SHP77 treated with DMSO at 0.1 percent for 48 hours (cell line): ENCODE data around the gene NT5C3A.
"Not testable (repeated sequence)": the region's sequence is repeated elsewhere in the genome, so short reads cannot be mapped to it uniquely, and the experiment has no call there.

Source experiments
- DNase-seq: peaks from one replicate; lab custom pipeline; 2025; lab: John Stamatoyannopoulos, UW

Gene NT5C3A

GRCh38 chr7:33062023-33062781, at the start of gene NT5C3A:
Gene NT5C3A, minus strand, starts transcription at chr7:33062776. Its CDS starts 71 bp downstream, at chr7:33062705.
- no peak for DNase-seq

- no peak for DNase-seq
Observed at GRCh38 chr7:33111614-33112013, 49.0 kb upstream of the NT5C3A start.

GRCh38 chr7:33109758-33110238, 47.2 kb upstream of the NT5C3A start:
- DNase-seq, result no peak

GRCh38 chr7:33109005-33109757, 46.6 kb upstream of the NT5C3A start, which contains the start of gene RP9:
Gene RP9, minus strand, starts transcription at chr7:33109404. Its CDS starts 32 bp downstream, at chr7:33109372.
- peak; percentile 67 for DNase-seq

- DNase-seq, result no peak
Observed at GRCh38 chr7:33108554-33109004, 46.0 kb upstream of the NT5C3A start.

GRCh38 chr7:33107136-33108066, 44.8 kb upstream of the NT5C3A start:
- DNase-seq, result peak; percentile 30

GRCh38 chr7:33101906-33102305, 39.3 kb upstream of the NT5C3A start:
- DNase-seq, result no peak

- DNase-seq, result no peak
Observed at GRCh38 chr7:33100770-33101169, 38.2 kb upstream of the NT5C3A start.

GRCh38 chr7:33099154-33099940, 36.8 kb upstream of the NT5C3A start:
- no peak for DNase-seq

GRCh38 chr7:33094745-33095275, 32.2 kb upstream of the NT5C3A start:
- not testable (repeated sequence) for DNase-seq

- DNase-seq, result no peak
Observed at GRCh38 chr7:33093266-33093665, 30.7 kb upstream of the NT5C3A start.

GRCh38 chr7:33091641-33092191, 29.1 kb upstream of the NT5C3A start:
- no peak for DNase-seq

- no peak for DNase-seq
Observed at GRCh38 chr7:33091111-33091531, 28.5 kb upstream of the NT5C3A start.

GRCh38 chr7:33089142-33089541, 26.6 kb upstream of the NT5C3A start:
- DNase-seq, result no peak

GRCh38 chr7:33087858-33088257, 25.3 kb upstream of the NT5C3A start:
- DNase-seq, result no peak

GRCh38 chr7:33087356-33087755, 24.8 kb upstream of the NT5C3A start:
- no peak for DNase-seq

- DNase-seq, result no peak
Observed at GRCh38 chr7:33079763-33080690, 17.5 kb upstream of the NT5C3A start.

GRCh38 chr7:33079096-33079495, 16.5 kb upstream of the NT5C3A start:
- no peak for DNase-seq

GRCh38 chr7:33076737-33077136, 14.2 kb upstream of the NT5C3A start:
- DNase-seq, result no peak
